ENCODE results near the gene PPIB.

DNA sequence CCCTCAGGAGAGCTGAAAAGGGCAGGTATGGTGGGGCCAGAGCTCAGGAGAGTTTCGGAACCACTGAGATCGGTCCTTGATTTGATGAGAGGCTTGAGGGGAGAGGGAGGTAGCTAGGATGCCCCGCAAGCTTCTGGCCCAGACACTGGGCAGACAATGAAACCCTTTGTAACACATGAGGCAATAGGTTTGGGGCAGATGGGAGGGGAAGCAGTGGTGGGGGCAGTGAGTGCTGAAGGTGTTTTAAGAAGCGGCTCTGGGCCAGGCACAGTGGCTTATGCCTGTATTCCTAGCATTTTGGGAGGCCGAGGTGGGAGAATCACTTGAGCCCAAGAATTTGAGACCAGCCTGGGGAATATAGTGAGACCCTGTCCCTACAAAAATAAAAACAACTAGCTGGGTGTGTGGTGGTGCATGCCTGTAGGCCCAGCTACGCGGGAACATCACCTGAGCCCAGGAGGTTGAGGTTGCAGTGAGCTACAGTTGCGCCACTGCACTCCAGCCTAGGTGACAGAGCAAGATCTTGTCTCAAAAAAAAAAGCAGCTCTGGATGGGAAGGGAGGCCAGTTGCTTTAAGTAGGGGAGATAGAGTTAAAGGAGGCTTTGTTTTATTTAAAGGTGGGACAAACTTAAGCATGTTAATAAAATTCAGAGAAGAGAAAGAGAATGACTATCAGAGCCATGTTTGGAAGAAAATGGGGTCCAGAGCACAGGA is 20.9 kb downstream of the PPIB start:
- TF ChIP-seq CTCF (IDR thresholded peaks at IDR 0.05) (no peak), POLR2A (IDR thresholded peaks at IDR 0.05) (no peak)

Data from right lobe of liver (tissue), 4 donors.